OCI-LY7 (cell line): ENCODE measurements around the gene BTBD9.

Experiments
- CTCF ChIP-seq: fragments of 200-600 bp; sonication (generic); conservative IDR thresholded peaks from 2 replicates; pipeline ENCODE4 v1.5.1; 2014; ENCODE audit warnings: mild to moderate bottlenecking, antibody characterized with exemption, low read length, moderate library complexity, mixed read lengths
- EZH2phosphoT487 ChIP-seq: fragments of 200-600 bp; sonication (generic); IDR thresholded peaks from 2 replicates; pipeline ENCODE4 v1.6.1; 2018; ENCODE audit warnings: low read depth, borderline replicate concordance, mild to moderate bottlenecking, mixed run types, antibody characterized with exemption, low read length, moderate library complexity, mixed read lengths

GRCh38 chr6:38320358-38320757 is 319.4 kb downstream of the BTBD9 start:
- TF ChIP-seq CTCF (no peak), EZH2phosphoT487 (no peak)
